Measurements from ENCODE around the gene SCNN1B.

The SCNN1B gene

DNA sequence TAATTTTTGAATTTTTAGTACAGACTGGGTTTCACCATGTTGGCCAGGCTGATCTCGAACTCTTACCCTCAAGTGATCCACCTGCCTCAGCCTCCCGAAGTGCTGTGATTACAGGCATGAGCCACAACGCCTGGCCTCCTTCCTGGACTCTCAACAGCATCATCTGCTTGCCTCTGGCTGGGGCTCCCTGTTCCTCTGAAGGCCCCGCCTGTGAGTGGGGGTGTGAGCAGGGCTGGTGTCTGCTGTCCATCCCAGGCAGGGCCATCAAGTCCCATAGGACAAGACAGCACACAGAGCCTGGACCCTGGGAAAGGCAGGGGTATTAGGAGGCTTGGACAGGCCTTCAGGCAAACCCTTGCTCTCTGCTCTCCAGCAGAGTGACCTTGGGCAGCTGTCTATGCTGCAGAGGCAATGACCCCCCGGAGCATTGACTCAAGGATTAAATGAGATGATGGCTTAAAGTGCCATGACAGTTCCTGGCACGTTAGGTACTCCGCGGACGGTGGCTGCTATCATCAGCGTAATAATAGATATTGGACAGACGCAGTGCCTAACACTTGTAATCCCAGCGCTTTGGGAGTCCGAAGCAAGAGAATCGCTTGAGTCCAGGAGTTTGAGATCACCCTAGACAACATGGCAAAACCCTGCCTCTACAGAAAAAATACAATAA lies 19.2 kb downstream of the SCNN1B start:
- DNase-seq (ENCODE audit: low read depth): no peak

- no peak for DNase-seq (ENCODE audit: low read depth)
These were observed 21.3 kb downstream of the SCNN1B start for GRCh38 chr16:23323224-23324030.

DNA sequence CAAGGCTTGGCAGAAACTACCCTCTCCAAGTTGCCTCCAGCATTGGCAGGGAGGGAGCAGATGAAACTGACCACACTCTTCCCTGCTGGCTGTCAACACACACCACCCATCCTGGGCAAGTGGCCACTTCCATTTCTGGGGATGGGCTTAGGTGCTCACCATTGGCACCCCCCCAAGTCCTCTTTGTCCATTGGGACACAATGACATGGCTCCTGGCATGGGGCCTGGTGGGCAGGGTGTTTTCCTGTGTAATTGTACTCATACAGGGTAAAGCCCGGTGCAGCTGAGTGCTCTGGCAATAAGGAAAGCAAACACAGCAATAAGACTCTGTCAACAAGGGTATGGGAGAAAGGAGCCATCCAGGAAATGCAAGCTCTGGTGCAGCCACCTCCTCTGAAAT lies 22.6 kb downstream of the SCNN1B start:
- DNase-seq (ENCODE audit: low read depth): no peak

GRCh38 chr16:23327836-23328235 lies 25.7 kb downstream of the SCNN1B start:
- no peak for DNase-seq (ENCODE audit: low read depth)

- no peak for DNase-seq (ENCODE audit: low read depth)
These were observed 28.1 kb downstream of the SCNN1B start for GRCh38 chr16:23330161-23330560.

- DNase-seq (ENCODE audit: low read depth): no peak
These were observed 28.6 kb downstream of the SCNN1B start for GRCh38 chr16:23330583-23331249.

GRCh38 chr16:23333034-23333579 lies 31.0 kb downstream of the SCNN1B start:
- no peak for DNase-seq (ENCODE audit: low read depth)

GRCh38 chr16:23333831-23334456 lies 31.8 kb downstream of the SCNN1B start:
- DNase-seq (ENCODE audit: low read depth): no peak

DNA sequence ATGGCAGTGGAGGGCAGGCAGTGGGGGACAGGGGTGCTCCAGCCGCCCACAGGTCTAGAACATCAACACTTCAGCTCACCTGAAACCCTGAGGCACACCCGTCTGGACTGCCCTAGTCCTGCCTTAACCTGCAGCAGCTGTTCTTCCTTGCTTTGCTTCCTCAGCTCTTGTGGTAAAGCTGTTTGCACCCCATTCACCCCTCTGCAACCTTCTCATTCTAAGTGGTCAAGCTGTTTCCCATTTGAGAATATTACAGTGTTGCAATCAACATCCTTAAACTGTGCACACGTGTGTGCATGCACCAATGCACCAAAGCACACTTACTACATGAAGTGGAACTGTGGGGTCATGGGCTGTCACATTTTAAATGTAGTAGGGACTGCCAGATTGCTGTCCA lies 32.4 kb downstream of the SCNN1B start:
- DNase-seq (ENCODE audit: low read depth): no peak

GRCh38 chr16:23334950-23335349 lies 32.8 kb downstream of the SCNN1B start:
- DNase-seq (ENCODE audit: low read depth): no peak

DNA sequence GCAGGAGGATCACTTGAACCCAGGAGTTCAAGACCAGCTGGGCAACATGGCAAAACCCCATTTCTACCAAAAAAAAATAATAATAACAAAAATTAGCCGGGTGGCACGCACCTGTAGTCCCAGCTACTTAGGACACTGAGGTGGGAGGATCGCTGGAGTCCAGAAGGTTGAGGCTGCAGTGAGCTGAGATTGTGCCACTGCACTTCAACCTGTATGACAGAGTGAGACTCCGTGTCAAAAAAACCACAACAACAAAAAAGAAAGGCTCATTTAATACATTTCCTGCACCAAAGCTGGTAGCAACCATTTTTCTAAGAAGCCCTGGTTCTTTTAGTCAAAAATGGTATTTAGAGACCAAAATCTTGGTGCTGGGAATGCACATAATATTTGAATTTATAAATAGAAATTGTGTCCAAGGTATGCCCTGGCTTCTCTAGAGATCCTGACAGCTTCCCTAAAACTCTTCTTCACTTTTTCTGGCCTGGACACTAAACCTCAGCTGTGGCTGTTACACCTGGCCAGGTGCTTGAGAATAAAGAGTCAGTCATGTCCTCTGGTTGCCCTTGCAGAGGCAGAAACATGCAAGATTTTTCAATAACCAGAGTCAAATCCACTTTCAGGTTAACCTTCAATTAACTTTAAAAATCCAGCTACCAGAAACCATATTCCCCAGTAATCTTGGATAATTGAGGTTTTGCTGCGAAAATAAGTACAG lies 35.9 kb downstream of the SCNN1B start:
- no peak for DNase-seq (ENCODE audit: low read depth)

- no peak for DNase-seq (ENCODE audit: low read depth)
These were observed 37.7 kb downstream of the SCNN1B start for GRCh38 chr16:23339787-23340186.

- DNase-seq (ENCODE audit: low read depth): no peak
These were observed 40.1 kb downstream of the SCNN1B start for GRCh38 chr16:23342083-23342640.

DNA sequence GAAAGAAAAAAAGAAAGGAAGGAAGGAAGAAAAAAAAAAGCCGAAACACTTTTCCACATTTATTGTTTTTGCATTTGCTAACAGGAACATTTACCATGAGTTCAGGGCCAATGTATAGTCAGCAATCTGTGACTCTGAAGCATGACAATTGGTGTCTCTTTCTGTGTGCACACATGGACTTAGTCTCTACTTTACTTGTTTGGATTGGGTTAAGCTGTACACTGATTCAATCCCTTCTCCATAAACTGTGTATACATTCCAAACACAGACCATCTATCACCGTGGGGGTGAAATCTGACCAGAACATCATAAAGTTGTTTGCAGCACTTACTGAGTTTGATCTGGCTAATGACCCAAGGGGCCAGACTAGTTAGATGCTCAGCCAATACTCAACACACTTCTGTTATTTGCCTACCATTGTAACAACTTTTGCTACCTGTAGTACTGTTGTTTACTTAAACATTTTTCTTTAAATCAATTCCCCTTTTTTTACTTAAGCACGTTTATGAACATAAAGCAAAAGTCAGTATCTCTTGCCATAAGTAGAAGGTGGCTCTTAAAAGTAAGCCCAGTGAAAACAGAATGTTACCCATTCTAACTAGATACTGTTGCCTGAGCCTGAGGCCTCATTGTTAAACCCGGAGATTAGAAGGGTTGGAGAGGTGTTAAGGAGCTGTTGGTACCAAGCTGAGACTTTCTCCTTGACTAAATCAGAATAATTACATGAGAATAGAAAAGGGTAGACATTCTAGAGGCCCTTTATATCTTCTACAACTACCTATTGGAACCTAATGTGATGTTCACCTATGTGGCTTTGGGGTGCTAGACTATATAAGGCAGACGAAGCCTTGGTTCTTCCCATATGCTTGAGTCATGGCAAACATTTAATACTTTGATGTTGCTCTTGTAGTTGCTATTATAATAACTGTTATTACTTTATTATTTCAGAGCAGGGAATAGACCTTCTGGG lies 41.8 kb downstream of the SCNN1B start:
- no peak for DNase-seq (ENCODE audit: low read depth)

DNA sequence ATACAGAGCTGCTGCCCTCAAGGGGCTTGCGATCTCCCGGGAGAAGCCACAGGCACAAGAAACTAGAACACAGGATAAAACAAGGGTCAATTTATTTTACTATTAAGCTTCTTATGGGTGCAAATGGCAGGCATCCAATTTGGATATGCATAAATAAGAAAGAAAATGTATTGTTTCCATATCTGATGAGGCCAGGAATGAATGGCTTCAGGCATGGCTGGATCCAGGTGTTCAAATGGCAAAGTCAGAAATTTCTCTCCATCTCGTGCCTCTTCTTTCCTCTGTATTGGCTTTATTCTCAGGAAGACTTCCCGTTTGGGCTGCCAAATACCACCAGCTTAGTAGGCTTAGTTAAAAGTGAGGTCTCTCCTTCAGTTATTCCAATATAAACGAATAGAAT lies 43.1 kb downstream of the SCNN1B start:
- no peak for DNase-seq (ENCODE audit: low read depth)

DNA sequence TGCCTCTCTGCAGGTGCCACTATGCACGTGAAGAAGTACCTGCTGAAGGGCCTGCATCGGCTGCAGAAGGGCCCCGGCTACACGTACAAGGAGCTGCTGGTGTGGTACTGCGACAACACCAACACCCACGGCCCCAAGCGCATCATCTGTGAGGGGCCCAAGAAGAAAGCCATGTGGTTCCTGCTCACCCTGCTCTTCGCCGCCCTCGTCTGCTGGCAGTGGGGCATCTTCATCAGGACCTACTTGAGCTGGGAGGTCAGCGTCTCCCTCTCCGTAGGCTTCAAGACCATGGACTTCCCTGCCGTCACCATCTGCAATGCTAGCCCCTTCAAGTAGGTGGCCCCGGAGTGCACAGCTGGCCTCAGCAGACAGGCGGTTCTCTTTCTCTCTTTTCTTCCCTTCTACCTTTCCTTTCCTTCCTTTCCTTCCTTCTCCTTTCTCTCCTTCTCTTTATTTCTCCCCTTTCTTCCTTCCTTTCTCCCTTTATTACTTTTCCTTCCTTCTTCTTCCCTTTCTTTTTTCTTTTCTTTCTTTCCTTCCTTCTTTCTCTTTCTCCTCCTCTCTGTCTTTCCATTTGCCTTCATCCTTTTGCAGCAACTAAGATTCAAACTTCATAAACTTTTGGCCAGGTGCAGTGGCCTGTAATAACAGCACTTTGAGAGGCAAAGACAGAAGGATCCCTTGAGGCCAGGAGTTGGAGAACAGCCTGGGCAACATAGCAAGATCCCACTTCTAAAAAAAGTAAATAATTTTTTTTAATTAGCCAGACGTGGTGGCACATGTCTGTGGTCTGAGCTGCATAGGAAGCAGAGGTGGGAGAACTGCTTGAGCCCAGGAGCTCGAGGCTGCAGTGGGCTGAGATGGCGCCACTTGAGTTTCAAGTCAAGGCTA lies 46.7 kb downstream of the SCNN1B start:
- no peak for DNase-seq (ENCODE audit: low read depth)

- DNase-seq (ENCODE audit: low read depth): no peak
These were observed 49.3 kb downstream of the SCNN1B start for GRCh38 chr16:23351360-23351759.

- DNase-seq (ENCODE audit: low read depth): no peak
These were observed 51.3 kb downstream of the SCNN1B start for GRCh38 chr16:23353440-23353839.

DNA sequence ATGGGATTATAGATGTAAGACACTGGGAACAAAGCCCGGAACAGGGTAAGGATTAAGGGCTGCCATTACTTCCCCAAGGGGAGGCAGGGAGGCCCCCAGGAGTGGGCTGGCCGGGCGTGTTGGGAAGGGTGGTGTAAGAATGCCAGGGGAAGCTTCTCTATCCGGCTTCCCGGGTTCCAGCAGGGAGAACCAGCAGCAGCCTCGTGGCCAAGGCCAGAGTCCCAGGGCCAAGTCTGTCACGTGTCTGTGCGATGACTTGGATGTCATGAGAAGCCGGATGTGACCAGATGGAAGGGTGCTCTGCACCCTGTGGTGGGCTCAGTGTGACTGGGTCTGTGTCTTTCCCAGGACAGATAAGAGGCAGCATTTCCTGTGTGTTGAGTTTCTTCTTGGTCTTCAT lies 52.1 kb downstream of the SCNN1B start:
- no peak for DNase-seq (ENCODE audit: low read depth)

Data from activated T-cell treated with anti-CD3 and anti-CD28 coated beads for 24 hours (primary cell).